Activated CD8-positive, alpha-beta T cell treated with anti-CD3 and anti-CD28 coated beads, Interleukin-2, amount 10 ng/mL, durations not matched to agents 7 days and 5 days (primary cell): Measurements from ENCODE around the gene TYROBP. TPM values are rescaled to one million over a fixed set of nuclear protein-coding genes. Genes with fewer than 3 reads are reported as not detected.

Source experiments
- ATAC-seq: fragments of 150-1000 bp; cut with Tn5 transposase; one replicate; pipeline ENCODE4 v1.10.0; 2021; ENCODE audit warnings: moderate library complexity
- CTCF ChIA-PET: fragments of 350-600 bp; sonication (Branson Sonifier 250); formaldehyde crosslinking; loops from one replicate; lab custom pipeline; 2021; ENCODE audit warnings: antibody characterized with exemption; lab: Charles Lee
- POLR2A ChIA-PET: fragments of 350-600 bp; sonication (Branson Sonifier 250); formaldehyde crosslinking; loops from one replicate; lab custom pipeline; 2021; ENCODE audit warnings: antibody characterized with exemption; lab: Charles Lee
- DNase-seq: peaks from one replicate; pipeline ENCODE4 v3.0.0-alpha.2; 2020
- H3K27ac Mint-ChIP-seq: one replicate; pipeline ENCODE4 v1.8.0; 2021; ENCODE audit warnings: mild to moderate bottlenecking, mixed read lengths
- H3K27me3 Mint-ChIP-seq: one replicate; pipeline ENCODE4 v1.8.0; 2021; ENCODE audit warnings: low read depth, mixed read lengths
- H3K36me3 Mint-ChIP-seq: one replicate; pipeline ENCODE4 v1.8.0; 2021; ENCODE audit warnings: low read depth, mixed read lengths
- H3K4me1 Mint-ChIP-seq: one replicate; pipeline ENCODE4 v1.8.0; 2021; ENCODE audit warnings: low read depth, mixed read lengths
- H3K4me3 Mint-ChIP-seq: one replicate; pipeline ENCODE4 v1.8.0; 2021; ENCODE audit warnings: mild to moderate bottlenecking, mixed read lengths
- H3K9me3 Mint-ChIP-seq: one replicate; pipeline ENCODE4 v1.8.0; 2022; ENCODE audit warnings: mixed read lengths; ENCODE audit not compliant: insufficient read depth
- total RNA-seq, 2 experiments: library from RNA; stranded (reverse); gene quantifications; one replicate each; pipeline ENCODE4 v1.2.3, GENCODE V29; 2021

TYROBP gene
- total RNA-seq, 2 experiments from 2014 or later = 0.52 to 0.71 TPM

DNA sequence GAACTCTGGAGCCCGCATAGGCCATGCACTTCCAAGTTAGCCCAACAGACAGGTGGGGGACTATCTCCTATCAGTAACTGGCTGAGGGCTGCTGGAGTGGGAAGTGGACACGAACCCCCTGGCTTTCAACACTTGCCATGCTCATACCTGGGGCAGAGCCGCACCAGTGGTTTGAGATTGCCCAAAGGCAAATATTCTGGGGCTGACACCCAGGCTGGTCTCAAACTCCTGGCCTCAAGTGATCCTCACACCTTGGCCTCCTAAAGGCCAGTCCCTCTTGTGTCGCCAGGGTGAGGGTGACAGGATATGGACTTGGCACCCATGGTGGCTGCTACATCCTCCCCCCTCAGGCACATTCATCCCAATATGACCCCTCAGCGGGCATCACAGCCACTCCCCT lies 20.9 kb downstream of the TYROBP start:
- no peaks in the 10 kb centered on the region for H3K9me3 Mint-ChIP-seq
- peaks cover 5% of the 10 kb centered on the region for H3K4me1 Mint-ChIP-seq
- ChIA-PET POLR2A (no interaction called here), CTCF (interaction anchor here (1.2 kb wide), 1 partner anchor 44 kb away, joined by 5 read pairs; no protein-coding TSS in a partner anchor)
- H3K27ac Mint-ChIP-seq = no peak overlapping the region
- no peak for ATAC-seq
- DNase-seq = no peak
- peaks cover 48% of the 10 kb centered on the region for H3K36me3 Mint-ChIP-seq
- no peak overlapping the region for H3K4me3 Mint-ChIP-seq
- no peaks in the 10 kb centered on the region for H3K27me3 Mint-ChIP-seq

- H3K36me3 Mint-ChIP-seq = peaks cover 44% of the 10 kb centered on the region
- DNase-seq = no peak
- no peak overlapping the region for H3K27ac Mint-ChIP-seq
- peaks cover 6% of the 10 kb centered on the region for H3K4me1 Mint-ChIP-seq
- no peaks in the 10 kb centered on the region for H3K9me3 Mint-ChIP-seq
- no peak overlapping the region for H3K4me3 Mint-ChIP-seq
- ChIA-PET CTCF (interaction anchor here (1.0 kb wide), 1 partner anchor 45 kb away, joined by 4 read pairs; no protein-coding TSS in a partner anchor), POLR2A (interaction anchor here (1.6 kb wide), 1 partner anchor 9 kb away, joined by 4 read pairs; no protein-coding TSS in a partner anchor)
- H3K27me3 Mint-ChIP-seq = no peaks in the 10 kb centered on the region
- no peak for ATAC-seq
These were observed 22.2 kb downstream of the TYROBP start for GRCh38 chr19:35885904-35886303.

DNA sequence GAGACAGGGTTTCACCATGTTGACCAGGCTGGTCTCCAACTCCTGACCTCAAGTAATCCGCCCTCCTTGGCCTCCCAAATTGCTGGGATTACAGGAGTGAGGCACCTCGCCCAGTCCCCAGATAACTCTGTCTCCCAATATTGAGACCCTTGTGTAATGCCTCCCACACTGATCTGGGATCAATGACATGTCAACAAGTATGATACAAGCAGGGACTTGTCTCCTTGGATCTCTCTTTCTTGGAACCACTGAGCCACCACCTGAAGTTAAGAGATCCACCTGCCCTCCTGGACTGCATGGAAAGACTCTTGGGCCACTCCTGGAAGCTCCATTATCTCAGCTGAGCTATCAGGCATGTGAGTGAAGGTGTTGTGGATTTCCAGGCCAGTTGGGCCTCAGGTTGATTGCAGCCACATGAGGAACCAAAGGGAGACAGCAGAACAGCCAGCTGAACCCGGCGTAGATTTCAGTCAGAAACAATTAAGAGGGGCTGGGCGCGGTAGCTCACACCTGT lies 22.8 kb downstream of the TYROBP start:
- Mint-ChIP-seq H3K4me3 (no peak overlapping the region), H3K4me1 (peaks cover 5% of the 10 kb centered on the region), H3K27ac (no peak overlapping the region), H3K27me3 (no peaks in the 10 kb centered on the region), H3K9me3 (no peaks in the 10 kb centered on the region), H3K36me3 (peaks cover 39% of the 10 kb centered on the region)
- ATAC-seq = no peak
- ChIA-PET POLR2A (interaction anchor here (0.6 to 1.6 kb wide), 2 partner anchors 9 to 13 kb away, joined by 3 to 4 read pairs; no protein-coding TSS in a partner anchor), CTCF (interaction anchor here (1.0 kb wide), 1 partner anchor 46 kb away, joined by 4 read pairs; no protein-coding TSS in a partner anchor)
- DNase-seq = no peak

DNA sequence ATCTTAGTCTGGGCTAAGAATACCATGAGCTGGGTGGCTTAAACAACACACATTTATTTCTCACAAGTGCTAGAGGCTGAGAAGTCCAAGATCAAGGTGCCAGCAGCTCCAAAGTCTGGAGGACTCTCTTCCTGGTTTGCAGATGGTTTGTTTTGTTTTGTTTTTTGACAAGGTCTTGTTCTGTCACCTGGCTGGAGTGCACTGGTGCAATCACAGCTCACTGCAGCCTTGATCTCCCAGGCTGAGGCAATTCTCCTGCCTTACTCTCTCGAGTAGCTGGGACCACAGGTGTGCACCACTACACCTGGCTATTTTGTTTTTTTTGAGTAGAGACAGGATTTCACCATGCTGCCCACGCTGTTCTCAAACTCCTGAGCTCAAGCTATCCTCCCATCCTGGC lies 24.2 kb downstream of the TYROBP start:
- ChIA-PET CTCF (interaction anchor here (2.6 to 7.5 kb wide), 4 partner anchors 10 to 50 kb away, joined by 14 to 95 read pairs (median 16); no protein-coding TSS in a partner anchor), POLR2A (interaction anchor here (0.8 to 1.4 kb wide), 2 partner anchors 15 to 46 kb away, joined by 4 read pairs; no protein-coding TSS in a partner anchor)
- Mint-ChIP-seq H3K9me3 (no peaks in the 10 kb centered on the region), H3K27ac (peak overlapping the region; percentile 46), H3K4me3 (no peak overlapping the region), H3K36me3 (peaks cover 28% of the 10 kb centered on the region), H3K27me3 (peaks cover 5% of the 10 kb centered on the region), H3K4me1 (peaks cover 12% of the 10 kb centered on the region)
- no peak for DNase-seq
- no peak for ATAC-seq

DNA sequence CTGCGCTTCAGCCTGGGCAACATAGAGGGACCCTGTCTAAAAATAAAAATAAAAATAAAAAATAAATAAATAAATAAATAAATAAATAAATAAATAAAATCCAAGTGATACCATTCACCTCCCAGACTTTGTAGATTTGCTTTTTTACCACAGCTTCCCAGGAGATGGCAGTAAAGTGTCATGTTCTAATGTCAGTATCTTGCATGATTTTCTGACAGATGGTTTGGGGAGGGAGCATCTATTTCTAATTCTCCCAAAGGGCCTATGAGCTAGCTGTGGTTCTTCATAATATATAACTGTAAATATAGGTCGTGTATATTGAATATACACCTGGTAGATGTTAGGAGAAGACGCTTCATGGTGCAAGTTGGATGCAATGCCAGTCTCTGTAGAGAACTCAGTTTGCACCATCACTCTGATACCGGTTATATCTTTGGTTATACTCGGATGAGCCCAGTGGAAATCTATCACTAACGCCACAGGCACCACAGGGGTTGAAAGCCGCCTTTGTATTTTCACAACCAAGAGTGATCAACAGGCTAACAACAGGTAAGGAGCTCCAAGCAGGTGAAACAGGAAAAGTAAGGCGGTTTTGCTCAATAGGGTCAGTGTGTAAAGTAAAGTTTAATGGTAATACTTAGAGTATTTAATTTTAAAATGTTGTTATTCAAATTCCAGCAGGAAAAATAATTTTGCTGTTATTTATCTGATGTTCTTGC lies 25.8 kb downstream of the TYROBP start:
- H3K27ac Mint-ChIP-seq = no peak overlapping the region
- no peaks in the 10 kb centered on the region for H3K9me3 Mint-ChIP-seq
- DNase-seq = peak; percentile 73
- ChIA-PET CTCF (interaction anchor here (0.7 to 7.5 kb wide), 14 partner anchors 11 to 171 kb away, joined by 3 to 95 read pairs (median 6); partner anchors contain the start of genes ALKBH6, THAP8 and TYROBP), POLR2A (no interaction called here)
- peaks cover 5% of the 10 kb centered on the region for H3K27me3 Mint-ChIP-seq
- H3K36me3 Mint-ChIP-seq = peaks cover 13% of the 10 kb centered on the region
- peak; percentile 31 for ATAC-seq
- peaks cover 12% of the 10 kb centered on the region for H3K4me1 Mint-ChIP-seq
- H3K4me3 Mint-ChIP-seq = no peak overlapping the region

DNA sequence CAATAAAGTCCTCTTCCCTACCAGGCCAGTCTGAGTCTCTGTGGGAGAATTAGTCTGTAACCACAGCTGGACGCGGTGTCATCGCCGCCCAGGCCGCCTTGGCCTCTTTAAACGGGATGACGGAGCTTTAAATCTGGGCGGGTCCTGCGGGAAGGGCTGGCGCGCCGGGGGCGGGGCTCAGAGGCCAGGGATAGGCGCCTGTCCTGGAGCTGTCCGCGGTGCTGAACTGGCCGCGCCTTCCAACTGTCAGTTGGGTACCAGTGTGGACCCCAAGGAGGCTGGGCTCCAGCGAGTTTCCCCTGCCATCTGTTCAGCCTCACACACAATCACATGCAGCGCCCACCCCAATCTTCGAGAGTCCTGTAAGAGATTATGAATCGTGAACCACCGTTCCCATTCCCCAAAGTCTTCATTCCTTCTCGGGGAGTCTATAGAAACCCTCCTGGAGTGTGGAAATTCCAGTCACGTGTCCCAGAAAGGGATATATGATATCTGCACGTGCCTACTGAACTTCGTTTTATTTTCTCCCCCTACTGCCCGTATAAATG lies 28.3 kb downstream of the TYROBP start:
- DNase-seq (peak; percentile 92), ATAC-seq (peak; percentile 88)
- ChIA-PET CTCF (interaction anchor here (0.7 to 7.5 kb wide), 3 partner anchors 52 to 80 kb away, joined by 3 to 95 read pairs (median 4); no protein-coding TSS in a partner anchor), POLR2A (no interaction called here)
- H3K4me1 Mint-ChIP-seq = peaks cover 12% of the 10 kb centered on the region
- H3K4me3 Mint-ChIP-seq = no peak overlapping the region
- no peak overlapping the region for H3K27ac Mint-ChIP-seq
- no peaks in the 10 kb centered on the region for H3K9me3 Mint-ChIP-seq
- peaks cover 5% of the 10 kb centered on the region for H3K27me3 Mint-ChIP-seq
- no peaks in the 10 kb centered on the region for H3K36me3 Mint-ChIP-seq

DNA sequence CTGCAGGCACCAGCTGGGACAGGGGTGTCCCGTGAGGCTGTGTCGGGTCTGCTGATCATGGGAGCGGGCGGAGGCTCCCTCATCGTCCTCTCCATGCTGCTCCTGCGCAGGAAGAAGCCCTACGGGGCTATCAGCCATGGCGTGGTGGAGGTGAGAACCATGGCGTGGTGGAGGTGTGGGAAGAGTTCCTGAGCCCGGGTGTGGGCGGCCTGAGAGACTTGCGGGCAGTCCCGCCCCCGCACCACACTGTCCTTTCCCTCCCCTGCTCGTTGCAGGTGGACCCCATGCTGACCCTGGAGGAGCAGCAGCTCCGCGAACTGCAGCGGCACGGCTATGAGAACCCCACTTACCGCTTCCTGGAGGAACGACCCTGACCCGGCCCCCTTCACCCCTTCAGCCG lies 29.0 kb downstream of the TYROBP start:
- Mint-ChIP-seq H3K4me1 (peaks cover 12% of the 10 kb centered on the region), H3K27ac (no peak overlapping the region), H3K27me3 (peaks cover 5% of the 10 kb centered on the region), H3K4me3 (no peak overlapping the region), H3K9me3 (no peaks in the 10 kb centered on the region), H3K36me3 (no peaks in the 10 kb centered on the region)
- ChIA-PET CTCF (interaction anchor here (0.7 to 7.5 kb wide), 2 partner anchors 53 to 65 kb away, joined by 3 to 95 read pairs; no protein-coding TSS in a partner anchor), POLR2A (no interaction called here)
- ATAC-seq = no peak
- DNase-seq = no peak

DNA sequence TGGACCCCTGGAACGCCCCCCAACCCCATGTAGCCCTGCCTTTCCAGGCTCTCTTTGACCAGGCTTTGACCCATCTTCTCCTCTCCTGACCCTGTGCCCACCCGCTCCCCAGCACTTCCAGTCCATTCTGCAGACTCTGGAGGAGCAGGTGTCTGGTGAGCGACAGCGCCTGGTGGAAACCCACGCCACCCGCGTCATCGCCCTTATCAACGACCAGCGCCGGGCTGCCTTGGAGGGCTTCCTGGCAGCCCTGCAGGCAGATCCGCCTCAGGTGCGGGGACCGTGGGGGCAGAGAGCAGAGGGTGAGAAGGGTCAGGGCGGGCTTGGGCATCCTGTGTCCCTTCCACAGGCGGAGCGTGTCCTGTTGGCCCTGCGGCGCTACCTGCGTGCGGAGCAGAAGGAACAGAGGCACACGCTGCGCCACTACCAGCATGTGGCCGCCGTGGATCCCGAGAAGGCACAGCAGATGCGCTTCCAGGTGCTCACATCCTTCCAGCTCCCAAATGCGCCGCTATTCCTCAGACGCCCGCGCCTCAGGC lies 33.6 kb downstream of the TYROBP start:
- Mint-ChIP-seq H3K36me3 (no peaks in the 10 kb centered on the region), H3K4me3 (no peak overlapping the region), H3K27me3 (peaks cover 4% of the 10 kb centered on the region), H3K4me1 (peaks cover 8% of the 10 kb centered on the region), H3K9me3 (no peaks in the 10 kb centered on the region), H3K27ac (no peak overlapping the region)
- ChIA-PET CTCF (no interaction called here), POLR2A (interaction anchor here (1.1 kb wide), 1 partner anchor 57 kb away, joined by 3 read pairs; no protein-coding TSS in a partner anchor)
- ATAC-seq = no peak
- no peak for DNase-seq

DNA sequence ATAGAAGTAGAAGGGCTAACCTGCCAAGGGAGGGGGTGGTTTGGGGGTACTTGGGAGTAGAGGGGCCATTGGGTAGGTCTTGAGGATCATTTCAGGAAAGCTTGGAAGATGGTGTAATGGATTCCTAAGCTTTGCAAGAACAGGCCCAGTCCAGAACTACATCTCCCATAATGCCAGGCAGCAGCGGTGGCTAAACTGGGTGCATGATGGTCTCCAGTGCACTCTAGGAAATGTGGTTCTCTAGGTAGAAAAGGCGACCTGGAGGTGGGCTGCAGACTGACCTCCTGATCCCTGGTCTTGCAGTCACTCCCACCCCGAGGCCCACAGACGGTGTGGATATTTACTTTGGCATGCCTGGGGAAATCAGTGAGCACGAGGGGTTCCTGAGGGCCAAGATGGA lies 35.9 kb downstream of the TYROBP start:
- CTCF ChIA-PET = interaction anchor here (1.9 kb wide), 1 partner anchor 59 kb away, joined by 4 read pairs; no protein-coding TSS in a partner anchor
- no peak for ATAC-seq
- Mint-ChIP-seq H3K4me1 (peaks cover 19% of the 10 kb centered on the region), H3K27ac (no peak overlapping the region), H3K36me3 (no peaks in the 10 kb centered on the region), H3K27me3 (peaks cover 18% of the 10 kb centered on the region), H3K4me3 (no peak overlapping the region), H3K9me3 (no peaks in the 10 kb centered on the region)
- POLR2A ChIA-PET = interaction anchor here (0.6 kb wide), 1 partner anchor 57 kb away, joined by 3 read pairs; no protein-coding TSS in a partner anchor
- DNase-seq = no peak

- H3K36me3 Mint-ChIP-seq = no peaks in the 10 kb centered on the region
- CTCF ChIA-PET = no interaction called here
- no peak overlapping the region for H3K4me3 Mint-ChIP-seq
- H3K4me1 Mint-ChIP-seq = peaks cover 19% of the 10 kb centered on the region
- no peak for DNase-seq
- no peak for ATAC-seq
- H3K9me3 Mint-ChIP-seq = no peaks in the 10 kb centered on the region
- no peak overlapping the region for H3K27ac Mint-ChIP-seq
- POLR2A ChIA-PET = no interaction called here
- H3K27me3 Mint-ChIP-seq = peaks cover 20% of the 10 kb centered on the region
These were observed 36.5 kb downstream of the TYROBP start for GRCh38 chr19:35871611-35872010.

DNA sequence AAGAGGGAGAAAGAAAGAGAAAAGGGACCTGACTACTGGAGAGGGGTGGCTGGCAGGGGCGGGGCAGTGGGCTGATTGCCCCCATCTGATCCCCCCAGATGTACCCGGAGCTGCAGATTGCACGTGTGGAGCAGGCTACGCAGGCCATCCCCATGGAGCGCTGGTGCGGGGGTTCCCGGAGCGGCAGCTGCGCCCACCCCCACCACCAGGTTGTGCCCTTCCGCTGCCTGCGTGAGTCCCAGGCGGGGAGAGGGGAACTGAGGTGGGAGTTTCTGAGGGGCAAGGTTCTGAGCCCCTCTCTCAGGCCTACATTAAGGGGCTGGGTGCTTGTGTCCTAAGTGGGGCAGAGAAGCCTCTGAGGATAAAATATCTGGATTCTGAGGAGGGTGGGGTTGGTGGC lies 37.3 kb downstream of the TYROBP start:
- CTCF ChIA-PET = interaction anchor here (1.7 kb wide), 1 partner anchor 11 kb away, joined by 6 read pairs; no protein-coding TSS in a partner anchor
- Mint-ChIP-seq H3K9me3 (no peaks in the 10 kb centered on the region), H3K27ac (no peak overlapping the region), H3K4me1 (peaks cover 19% of the 10 kb centered on the region), H3K27me3 (peaks cover 23% of the 10 kb centered on the region), H3K36me3 (no peaks in the 10 kb centered on the region), H3K4me3 (no peak overlapping the region)
- DNase-seq (no peak), ATAC-seq (no peak)
- POLR2A ChIA-PET = no interaction called here
